Heart left ventricle (tissue), 16 donors: Measurements from ENCODE around the gene DUSP10. TPM values are rescaled to one million over a fixed set of nuclear protein-coding genes. Genes with fewer than 3 reads are reported as not detected.

Source experiments
- ATAC-seq, 4 donors: fragments of 200-7000 bp; cut with Tn5 transposase; one replicate each; pipeline ENCODE4 v1.9.1; 2020 to 2022; ENCODE audit warnings: moderate library complexity in 4 of 4, mild to moderate bottlenecking in 3 of 4, moderate number of reproducible peaks in 1 of 4
- DNase-seq, 5 donors: peaks; one replicate each; pipeline ENCODE4 v3.0.0-alpha.2; 2020
- H3K27ac ChIP-seq, 12 donors: fragments of 200-600 bp; sonication (generic) in 4 of 12; one replicate each; pipeline versions ENCODE4 v1.5.0 to v1.8.0; 2016 to 2022; ENCODE audit warnings: mild to moderate bottlenecking in 2 of 12
- H3K27me3 ChIP-seq, 9 donors: fragments of 200-600 bp; sonication (generic) in 2 of 9; one replicate each; pipeline versions ENCODE4 v1.5.1 to v1.8.0; 2016 to 2022; ENCODE audit warnings: mild to moderate bottlenecking in 3 of 9
- H3K36me3 ChIP-seq, 9 donors: fragments of 200-600 bp; sonication (generic) in 2 of 9; one replicate each; pipeline versions ENCODE4 v1.5.0 to v1.8.0; 2018 to 2022; ENCODE audit warnings: mild to moderate bottlenecking in 2 of 9
- H3K4me1 ChIP-seq, 12 donors: fragments of 200-600 bp; sonication (generic) in 4 of 12; one replicate each; pipeline versions ENCODE4 v1.5.0 to v1.8.0; 2016 to 2022; ENCODE audit warnings: mild to moderate bottlenecking in 3 of 12
- H3K4me3 ChIP-seq, 12 donors: fragments of 200-600 bp; sonication (generic) in 4 of 12; one replicate each; pipeline versions ENCODE4 v1.5.0 to v1.8.0; 2017 to 2022; ENCODE audit warnings: mild to moderate bottlenecking in 9 of 12, moderate library complexity in 4 of 12
- H3K9me3 ChIP-seq, 12 donors: fragments of 200-600 bp; sonication (generic) in 4 of 12; one replicate each; pipeline versions ENCODE4 v1.5.0 to v1.8.0; 2016 to 2022; ENCODE audit warnings: mild to moderate bottlenecking in 1 of 12
- POLR2A ChIP-seq, 2 donors: fragments of 450-650 bp; IDR thresholded peaks; one replicate each; pipeline ENCODE4 v1.6.1; 2017; ENCODE audit warnings: antibody characterized with exemption in 2 of 2, mild to moderate bottlenecking in 2 of 2, moderate library complexity in 2 of 2
- WGBS, 4 donors: extraction: QIAGEN DNeasy Blood & Tissue Kit in 2 of 4; methylation state at CpG; one replicate each; pipeline versions ENCODE4 v1.1.5 to v1.1.7; 2013 to 2018; 5-methylcytosine and 5-hydroxymethylcytosine counted together
- intact Hi-C, 10 donors: fragments of 100-400 bp; cut with DNase I; formaldehyde crosslinking; loops; one replicate each; pipeline versions ENCODE4 v1.11.1 to v1.14.2; 2022
- long read RNA-seq, 3 donors: library from polyadenylated mRNA; unstranded; transcript quantifications; one replicate each; pipeline ENCODE4 v2.0.0, GENCODE V29; 2020 to 2021
- polyA plus RNA-seq, 2 donors: library from polyadenylated mRNA; stranded (reverse); fragments of 200-250 nt; gene quantifications; one replicate each; pipeline ENCODE4 v1.2.3, GENCODE V29; 2013
- total RNA-seq, 9 donors: library from RNA; depleted of rRNA in 2 of 9; stranded (reverse); fragments of >200 nt in 2 of 9; fragmentation: NEBNext Ultra II Directional in 3 of 9; extraction: Animal tissue kit (Norgen Biotek cat#: 25700) in 3 of 9; gene quantifications; one replicate each; pipeline versions ENCODE4 v1.1.0 to v1.2.4, GENCODE V29; 2016 to 2023
- TF ChIP-seq, protein P1 (sequence below), 12 donors: fragments of 200-600 bp; sonication (generic) in 4 of 12; IDR thresholded peaks; one replicate each; pipeline versions ENCODE4 v1.5.0 to v1.8.0; 2018 to 2022; ENCODE audit warnings: antibody characterized with exemption in 12 of 12, mild to moderate bottlenecking in 5 of 12
- donor health status: ischemic (EF 13 %, LVEDD 7.1; RV severe dilation, severe dysfunction).
- donor health status: healthy with polysubstance abuse.
- donor health status: DM: no; HTN: yes; CAD: no.
- donor health status: DM: no; HTN: no; CAD: no.
- donor health status: ischemic (EF 25% LVEDD 6.9; RV normal size, moderate dysfunction).
- donor health status: ischemic (EF 25% LVEDD 5.7; RV mildly dilated, moderate dysfunction).
- donor health status: healthy.
- donor health status: DM: yes; HTN: yes; CAD: no.
- donor health status: ischemic (EF 35%, LVEDD 5.7; RV mildly dilated, moderate dysfunction).
- donor health status: nonischemic (EF 11% LVEDD 7.7; RV severe dilation, severe dysfunction).
- donor health status: DM: yes; HTN: yes; CAD: no.
- donor health status: PGD.
- donor health status: ischemic (EF 29% LVEDD 5.4; RV normal size, mild dysfunction).
- donor health status: nonischemic (EF 23%, LVEDD 6.1; RV moderate dilation, normal function).

The DUSP10 gene
- total RNA-seq (1 to 10 TPM; 2.8 to 7.1 (median 4.4) TPM), polyA plus RNA-seq (1 to 10 TPM; 2.2 to 2.7 TPM)
- long read RNA-seq, donor 1, partial matches to known transcripts = 1 of 3 reads
- long read RNA-seq, donor 1, other reads (novel, unspliced or antisense) = 0 of 3 reads
- long read RNA-seq, donor 2, transcript DUSP10-201 (4 exons, 2,676 nt) = major isoform, 8 of 9 reads
- long read RNA-seq, donor 2, partial matches to known transcripts = 1 of 9 reads
- long read RNA-seq, donor 2, other reads (novel, unspliced or antisense) = 0 of 9 reads
- long read RNA-seq, donor 3, partial matches to known transcripts = 1 of 2 reads
- long read RNA-seq, donor 3, other reads (novel, unspliced or antisense) = 0 of 2 reads

DNA sequence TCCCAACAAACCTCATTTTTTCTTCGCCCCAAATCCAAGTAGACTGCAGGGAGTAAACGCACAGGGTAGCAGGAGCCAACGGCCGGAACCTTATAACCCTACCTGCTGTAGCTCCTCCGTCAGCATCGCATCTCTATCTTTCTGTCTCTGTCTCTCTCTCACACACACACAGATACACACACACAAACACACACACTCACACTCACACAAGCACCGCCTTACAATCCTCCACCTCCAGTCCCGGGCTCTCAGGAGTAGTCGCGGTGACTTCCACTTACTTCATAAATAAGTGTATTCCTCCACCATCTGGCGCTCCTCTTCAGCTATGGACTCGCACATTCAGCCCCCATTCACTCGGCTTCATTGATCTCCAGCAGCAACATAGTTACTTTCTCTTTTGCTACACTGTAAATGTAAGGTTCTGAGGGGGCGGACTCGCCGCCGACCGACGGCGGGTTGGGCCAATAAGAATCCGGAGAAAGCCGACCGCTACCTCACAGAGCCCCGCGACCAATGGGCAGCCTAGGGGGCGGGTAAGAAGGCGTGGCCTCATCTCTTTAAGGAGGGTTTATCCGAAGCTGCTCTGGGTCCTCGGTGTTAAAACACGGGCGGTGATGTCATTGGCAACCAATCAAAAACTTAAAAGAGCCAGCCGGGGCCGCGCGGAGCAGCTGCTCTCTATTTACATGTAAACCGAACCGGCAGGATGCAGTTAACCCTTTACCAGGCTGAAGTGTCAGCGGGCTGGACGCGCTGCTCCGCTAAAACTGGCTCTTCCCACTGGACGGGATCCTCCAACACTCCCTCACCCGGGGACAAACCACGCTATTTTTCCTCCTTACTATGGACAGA lies at the start of gene DUSP10:
TSS of gene DUSP10 (minus strand) at position 387 of the 852 bp plus-strand sequence. CDS start 2,345 bp downstream, outside the sequence.
- Histone ChIP-seq H3K9me3 (no peaks in the 10 kb centered on the region), H3K27ac (peak within 1 kb of the TSS; percentile 95 to 100 (median 98)), H3K4me1 (peaks cover 0 to 37% (median 9%) of the 10 kb centered on the region in 12 donors), H3K4me3 (peak within 1 kb of the TSS; percentile 49 to 90 (median 76)), H3K27me3 (no peaks in the 10 kb centered on the region), H3K36me3 (peaks cover 0 to 19% (median 0%) of the 10 kb centered on the region in 9 donors)
- intact Hi-C loops = loop anchor here in 9 of 10 donors (2.0 to 10.0 kb wide), 14 partner anchors 103 to 870 kb away; no protein-coding TSS in a partner anchor
- TF ChIP-seq POLR2A (IDR thresholded peaks at IDR 0.05) = peak in 1 of 2 donors; percentile 82
- TF ChIP-seq, protein P1, sequence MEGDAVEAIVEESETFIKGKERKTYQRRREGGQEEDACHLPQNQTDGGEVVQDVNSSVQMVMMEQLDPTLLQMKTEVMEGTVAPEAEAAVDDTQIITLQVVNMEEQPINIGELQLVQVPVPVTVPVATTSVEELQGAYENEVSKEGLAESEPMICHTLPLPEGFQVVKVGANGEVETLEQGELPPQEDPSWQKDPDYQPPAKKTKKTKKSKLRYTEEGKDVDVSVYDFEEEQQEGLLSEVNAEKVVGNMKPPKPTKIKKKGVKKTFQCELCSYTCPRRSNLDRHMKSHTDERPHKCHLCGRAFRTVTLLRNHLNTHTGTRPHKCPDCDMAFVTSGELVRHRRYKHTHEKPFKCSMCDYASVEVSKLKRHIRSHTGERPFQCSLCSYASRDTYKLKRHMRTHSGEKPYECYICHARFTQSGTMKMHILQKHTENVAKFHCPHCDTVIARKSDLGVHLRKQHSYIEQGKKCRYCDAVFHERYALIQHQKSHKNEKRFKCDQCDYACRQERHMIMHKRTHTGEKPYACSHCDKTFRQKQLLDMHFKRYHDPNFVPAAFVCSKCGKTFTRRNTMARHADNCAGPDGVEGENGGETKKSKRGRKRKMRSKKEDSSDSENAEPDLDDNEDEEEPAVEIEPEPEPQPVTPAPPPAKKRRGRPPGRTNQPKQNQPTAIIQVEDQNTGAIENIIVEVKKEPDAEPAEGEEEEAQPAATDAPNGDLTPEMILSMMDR (IDR thresholded peaks at IDR 0.05) = no peak
- WGBS, 4 donors = 0 to 1% (median 0%) methylated on average over 44 of the region's 44 CpGs
- DNase-seq (peak; percentile 98 to 99 (median 99)), ATAC-seq (peak; percentile 95 to 98 (median 97))

DNA sequence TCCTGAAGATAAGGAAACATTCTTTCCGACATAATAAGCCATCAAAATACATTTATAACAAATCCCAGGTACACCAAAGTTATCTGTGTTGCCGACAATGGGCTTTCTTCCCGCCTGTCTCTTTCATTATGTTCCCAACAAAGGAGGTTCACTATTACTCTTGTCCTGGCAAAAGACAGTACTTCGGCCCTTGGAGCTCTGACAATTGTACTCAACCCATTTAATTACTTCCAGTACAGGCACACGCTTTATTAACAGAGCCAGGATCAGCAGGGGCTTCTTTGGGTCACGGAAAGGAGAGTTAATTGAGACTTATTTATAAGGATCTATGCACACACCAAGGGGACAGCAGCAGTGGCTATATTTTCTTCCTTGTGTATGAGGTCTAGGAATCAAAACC lies 46.6 kb upstream of the DUSP10 start:
- H3K4me1 ChIP-seq = peaks cover 0 to 7% (median 0%) of the 10 kb centered on the region in 12 donors
- no peaks in the 10 kb centered on the region for H3K9me3 ChIP-seq
- no peak for ATAC-seq
- H3K36me3 ChIP-seq = no peaks in the 10 kb centered on the region
- no peak for DNase-seq
- TF ChIP-seq, protein P1 (IDR thresholded peaks at IDR 0.05) = no peak
- TF ChIP-seq POLR2A (IDR thresholded peaks at IDR 0.05) = no peak
- 66 to 73% (median 67%) methylated on average over 6 of the region's 6 CpGs for WGBS, 4 donors
- intact Hi-C loops = no loop called here
- H3K27ac ChIP-seq = no peak overlapping the region
- no peak overlapping the region for H3K4me3 ChIP-seq
- no peaks in the 10 kb centered on the region for H3K27me3 ChIP-seq

DNA sequence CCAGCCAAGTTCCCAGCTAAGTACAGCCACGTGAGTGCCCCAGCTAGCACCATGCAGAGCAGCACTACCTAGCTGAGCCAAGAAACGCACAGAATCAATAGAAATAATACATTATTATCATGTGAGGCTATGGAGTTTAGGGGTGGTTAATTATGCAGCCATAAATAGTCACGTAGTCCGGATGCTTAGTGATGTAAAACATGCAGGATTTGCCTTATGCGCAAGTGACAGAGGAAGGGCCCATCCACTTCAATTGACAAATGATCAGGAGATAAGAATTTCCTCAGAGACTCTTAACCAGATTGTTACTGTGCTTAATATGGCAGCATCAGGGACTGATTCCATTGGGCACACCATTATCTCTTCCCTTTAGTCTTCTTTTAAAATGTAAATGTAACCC lies 44.8 kb upstream of the DUSP10 start:
- ATAC-seq = no peak
- Histone ChIP-seq H3K9me3 (no peaks in the 10 kb centered on the region), H3K4me3 (no peak overlapping the region), H3K27ac (no peak overlapping the region), H3K4me1 (peaks cover 0 to 20% (median 0%) of the 10 kb centered on the region in 12 donors), H3K36me3 (no peaks in the 10 kb centered on the region), H3K27me3 (no peaks in the 10 kb centered on the region)
- DNase-seq = no peak
- intact Hi-C loops = no loop called here
- TF ChIP-seq, protein P1 (IDR thresholded peaks at IDR 0.05) = no peak
- TF ChIP-seq POLR2A (IDR thresholded peaks at IDR 0.05) = no peak
- WGBS, 4 donors = 80 to 93% (median 85%) methylated on average over 5 of the region's 5 CpGs

DNA sequence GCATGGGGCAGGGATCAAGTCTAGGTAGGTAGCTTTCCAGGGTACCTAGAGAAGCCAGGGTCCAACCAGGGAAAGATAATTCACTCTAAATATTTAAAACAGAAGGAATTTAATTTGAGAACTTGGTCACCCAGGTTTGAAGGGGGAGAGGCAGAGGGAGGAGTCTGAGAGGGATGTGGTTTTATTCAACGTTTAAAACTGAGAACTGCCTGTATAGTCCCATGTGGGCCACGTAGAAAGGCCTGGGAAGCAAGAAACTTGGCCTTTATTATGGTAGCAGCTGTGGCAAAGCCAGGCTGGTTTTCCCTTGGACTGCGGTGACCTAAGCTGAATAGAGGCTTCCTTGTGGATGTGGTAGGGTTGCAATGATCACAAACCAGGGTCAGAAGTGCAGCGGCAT lies 42.0 kb upstream of the DUSP10 start:
- H3K4me3 ChIP-seq = no peak overlapping the region
- ATAC-seq = no peak
- WGBS, 4 donors = 56 to 73% (median 64%) methylated on average over 3 to 4 of the region's 4 CpGs
- TF ChIP-seq, protein P1 (IDR thresholded peaks at IDR 0.05) = no peak
- TF ChIP-seq POLR2A (IDR thresholded peaks at IDR 0.05) = no peak
- H3K36me3 ChIP-seq = no peaks in the 10 kb centered on the region
- intact Hi-C loops = no loop called here
- no peak overlapping the region for H3K27ac ChIP-seq
- H3K27me3 ChIP-seq = no peaks in the 10 kb centered on the region
- H3K9me3 ChIP-seq = no peaks in the 10 kb centered on the region
- peaks cover 0 to 35% (median 0%) of the 10 kb centered on the region in 12 donors for H3K4me1 ChIP-seq
- no peak for DNase-seq
